Coronary artery (tissue), 2 donors: Measurements from ENCODE around the gene PRADC1.

Source experiments
- DNase-seq: peaks from one replicate; pipeline ENCODE4 v3.0.0-alpha.2; 2017; ENCODE audit warnings: low spot score
- H3K27ac ChIP-seq, 2 donors: fragments of 200-600 bp; sonication (generic); one replicate each; pipeline ENCODE4 v1.5.1; 2016 to 2019
- H3K4me3 ChIP-seq: fragments of 200-600 bp; sonication (generic); 2 replicates; pipeline ENCODE4 v1.5.1; 2016; ENCODE audit warnings: mild to moderate bottlenecking, moderate library complexity
- CTCF ChIP-seq: fragments of 200-600 bp; sonication (generic); IDR thresholded peaks from one replicate; pipeline ENCODE4 v1.5.1; 2019; ENCODE audit warnings: antibody characterized with exemption

PRADC1 gene

GRCh38 chr2:73235315-73236028, 2.4 kb upstream of the PRADC1 start:
- no peak for DNase-seq
- Histone ChIP-seq H3K27ac (no peak overlapping the region), H3K4me3 (peak overlapping the region; percentile 92)
- TF ChIP-seq CTCF = no peak

GRCh38 chr2:73233932-73234832, 1.1 kb upstream of the PRADC1 start, which contains the start of gene CCT7:
CCT7 (plus strand) TSS chr2:73234308; CDS start chr2:73234379, 71 bp downstream.
- H3K4me3 ChIP-seq = peak within 1 kb of the TSS; percentile 92
- DNase-seq = peak; percentile 91
- no peak for TF ChIP-seq CTCF
- peak within 1 kb of the TSS; percentile 96 to 97 for H3K27ac ChIP-seq

- H3K27ac ChIP-seq = peak overlapping the region in 1 of 2 donors; percentile 97
- peak overlapping the region; percentile 92 for H3K4me3 ChIP-seq
- peak; percentile 81 for DNase-seq
- no peak for TF ChIP-seq CTCF
Observed at GRCh38 chr2:73232403-73233153, 461 bp downstream of the PRADC1 start.

- TF ChIP-seq CTCF = no peak
- no peak overlapping the region for H3K4me3 ChIP-seq
- H3K27ac ChIP-seq = no peak overlapping the region
- no peak for DNase-seq
Observed at GRCh38 chr2:73228631-73229030, 4.4 kb downstream of the PRADC1 start.

- no peak for TF ChIP-seq CTCF
- Histone ChIP-seq H3K27ac (no peak overlapping the region), H3K4me3 (no peak overlapping the region)
- DNase-seq = no peak
Observed at GRCh38 chr2:73227086-73227485, 6.0 kb downstream of the PRADC1 start.

- no peak overlapping the region for H3K4me3 ChIP-seq
- DNase-seq = no peak
- no peak for TF ChIP-seq CTCF
- no peak overlapping the region for H3K27ac ChIP-seq
Observed at GRCh38 chr2:73225513-73226360, 7.3 kb downstream of the PRADC1 start.
